ENCODE data around the gene ADD3.

- TF ChIP-seq SUZ12 (IDR thresholded peaks at IDR 0.05) (no peak), HDGF (IDR thresholded peaks at IDR 0.05; ENCODE audit: borderline replicate concordance) (no peak), FOXK2 (IDR thresholded peaks at IDR 0.05) (no peak), TARDBP (IDR thresholded peaks at IDR 0.05) (no peak), NFRKB (IDR thresholded peaks at IDR 0.05) (no peak), ZNF384 (IDR thresholded peaks at IDR 0.05) (peak; percentile 77), SP1 (IDR thresholded peaks at IDR 0.05) (no peak), BHLHE40 (IDR thresholded peaks at IDR 0.05; ENCODE audit: borderline replicate concordance) (no peak), FOXA1 (IDR thresholded peaks at IDR 0.05) (no peak), FOXM1 (IDR thresholded peaks at IDR 0.05; ENCODE audit: borderline replicate concordance) (no peak; the same call in 1 of the 2 replicates), ELF4 (IDR thresholded peaks at IDR 0.05) (no peak), ARNT (IDR thresholded peaks at IDR 0.05) (no peak), LEF1 (IDR thresholded peaks at IDR 0.05; ENCODE audit: borderline replicate concordance) (no peak)
- TF ChIP-seq, protein P1, sequence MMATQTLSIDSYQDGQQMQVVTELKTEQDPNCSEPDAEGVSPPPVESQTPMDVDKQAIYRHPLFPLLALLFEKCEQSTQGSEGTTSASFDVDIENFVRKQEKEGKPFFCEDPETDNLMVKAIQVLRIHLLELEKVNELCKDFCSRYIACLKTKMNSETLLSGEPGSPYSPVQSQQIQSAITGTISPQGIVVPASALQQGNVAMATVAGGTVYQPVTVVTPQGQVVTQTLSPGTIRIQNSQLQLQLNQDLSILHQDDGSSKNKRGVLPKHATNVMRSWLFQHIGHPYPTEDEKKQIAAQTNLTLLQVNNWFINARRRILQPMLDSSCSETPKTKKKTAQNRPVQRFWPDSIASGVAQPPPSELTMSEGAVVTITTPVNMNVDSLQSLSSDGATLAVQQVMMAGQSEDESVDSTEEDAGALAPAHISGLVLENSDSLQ (IDR thresholded peaks at IDR 0.05): peak; percentile 49
These were observed 61.8 kb downstream of the ADD3 start for GRCh38 chr10:110069502-110069982.
